WTC11 (cell line): ENCODE results near the gene TEX51. TPM values are rescaled to one million over a fixed set of nuclear protein-coding genes. Genes with fewer than 3 reads are reported as not detected.

Experiments used
- ATAC-seq: fragments of 200-7000 bp; cut with Tn5 transposase; 2 replicates; pipeline ENCODE4 v1.10.0; 2021; ENCODE audit warnings: mild to moderate bottlenecking, moderate library complexity
- CTCF ChIA-PET: fragments of 300-600 bp; sonication (Branson Sonifier 250); formaldehyde crosslinking; loops from one replicate; lab custom pipeline; 2021; ENCODE audit warnings: antibody characterized with exemption; lab: Charles Lee
- POLR2A ChIA-PET: fragments of 350-600 bp; sonication (Branson Sonifier 250); formaldehyde crosslinking; loops from one replicate; lab custom pipeline; 2021; ENCODE audit warnings: antibody characterized with exemption; lab: Charles Lee
- DNase-seq: peaks from one replicate; pipeline ENCODE4 v3.0.0; 2021; ENCODE audit warnings: low spot score
- H3K27ac Mint-ChIP-seq: 2 replicates; pipeline ENCODE4 v1.8.0; 2021; ENCODE audit warnings: mixed read lengths
- H3K27me3 Mint-ChIP-seq: 2 replicates; pipeline ENCODE4 v1.8.0; 2021; ENCODE audit warnings: low read depth, mild to moderate bottlenecking, moderate library complexity, mixed read lengths
- H3K36me3 Mint-ChIP-seq: 2 replicates; pipeline ENCODE4 v1.8.0; 2021; ENCODE audit warnings: mixed read lengths
- H3K4me1 Mint-ChIP-seq: 2 replicates; pipeline ENCODE4 v1.8.0; 2022; ENCODE audit warnings: mixed read lengths
- H3K4me3 Mint-ChIP-seq: 2 replicates; pipeline ENCODE4 v1.8.0; 2021; ENCODE audit warnings: mild to moderate bottlenecking, moderate library complexity, mixed read lengths
- H3K9me3 Mint-ChIP-seq: 2 replicates; pipeline ENCODE4 v1.8.0; 2021; ENCODE audit warnings: mixed read lengths
- FOXK1 ChIP-seq: sonication (generic); formaldehyde crosslinking; IDR thresholded peaks from 2 replicates; pipeline ENCODE4 v1.8.0; 2022; ENCODE audit warnings: mild to moderate bottlenecking, moderate library complexity, missing genetic modification reagents
- FOXP1 ChIP-seq: sonication (generic); formaldehyde crosslinking; IDR thresholded peaks from 2 replicates; pipeline ENCODE4 v1.8.0; 2022; ENCODE audit warnings: missing genetic modification reagents, mild to moderate bottlenecking, moderate library complexity, borderline replicate concordance
- NFYB ChIP-seq: sonication (generic); formaldehyde crosslinking; conservative IDR thresholded peaks from 2 replicates; pipeline ENCODE4 v1.8.0; 2022; ENCODE audit warnings: low read depth, missing genetic modification reagents
- SP1 ChIP-seq: sonication (generic); formaldehyde crosslinking; conservative IDR thresholded peaks from 2 replicates; pipeline ENCODE4 v1.8.1; 2022; ENCODE audit warnings: missing genetic modification reagents
- ZBTB21 ChIP-seq: sonication (generic); formaldehyde crosslinking; IDR thresholded peaks from 2 replicates; pipeline ENCODE4 v1.8.1; 2023; ENCODE audit warnings: mild to moderate bottlenecking, missing genetic modification reagents, borderline replicate concordance
- ZNF138 ChIP-seq: sonication (generic); formaldehyde crosslinking; conservative IDR thresholded peaks from 2 replicates; pipeline ENCODE4 v1.8.1; 2022; ENCODE audit warnings: mild to moderate bottlenecking, moderate library complexity, missing genetic modification reagents
- ZNF396 ChIP-seq: fragments of 250-450 bp; sonication (Bioruptor Pico); IDR thresholded peaks from 2 replicates; pipeline ENCODE4 v1.8.0; 2021; ENCODE audit warnings: mild to moderate bottlenecking, moderate library complexity, borderline replicate concordance
- total RNA-seq: library from RNA; stranded (reverse); gene quantifications from 3 replicates; pipeline ENCODE4 v1.2.3, GENCODE V29; 2021
- TF ChIP-seq, protein P1 (sequence below): sonication (generic); formaldehyde crosslinking; IDR thresholded peaks from 2 replicates; pipeline ENCODE4 v1.8.1; 2023; ENCODE audit warnings: mild to moderate bottlenecking, missing genetic modification reagents, borderline replicate concordance
- TF ChIP-seq, protein P2 (sequence below): sonication (generic); formaldehyde crosslinking; IDR thresholded peaks from 2 replicates; pipeline ENCODE4 v1.8.0; 2022; ENCODE audit warnings: mild to moderate bottlenecking, missing genetic modification reagents
- TF ChIP-seq, protein P3 (sequence below): sonication (generic); formaldehyde crosslinking; IDR thresholded peaks from 2 replicates; pipeline ENCODE4 v1.8.1; 2023; ENCODE audit warnings: mild to moderate bottlenecking, moderate library complexity, missing genetic modification reagents
- TF ChIP-seq, protein P4 (sequence below): sonication (generic); formaldehyde crosslinking; IDR thresholded peaks from 2 replicates; pipeline ENCODE4 v1.8.0; 2022; ENCODE audit warnings: missing genetic modification reagents
- TF ChIP-seq, protein P5 (sequence below): sonication (generic); formaldehyde crosslinking; conservative IDR thresholded peaks from 2 replicates; pipeline ENCODE4 v1.8.1; 2023; ENCODE audit warnings: mild to moderate bottlenecking, low read depth, missing genetic modification reagents, moderate library complexity
- TF ChIP-seq, protein P6 (sequence below): sonication (generic); formaldehyde crosslinking; IDR thresholded peaks from 2 replicates; pipeline ENCODE4 v1.8.1; 2022; ENCODE audit warnings: mild to moderate bottlenecking, missing genetic modification reagents, moderate library complexity, borderline replicate concordance
- TF ChIP-seq, protein P7 (sequence below): sonication (generic); formaldehyde crosslinking; IDR thresholded peaks from 2 replicates; pipeline ENCODE4 v1.8.0; 2022; ENCODE audit warnings: mild to moderate bottlenecking, missing genetic modification reagents
- TF ChIP-seq, protein P8 (sequence below): sonication (generic); formaldehyde crosslinking; IDR thresholded peaks from 2 replicates; pipeline ENCODE4 v1.8.1; 2022; ENCODE audit warnings: low read depth, missing genetic modification reagents, borderline replicate concordance

Gene TEX51
- total RNA-seq, 1 experiment from 2014 or later: not detected

DNA sequence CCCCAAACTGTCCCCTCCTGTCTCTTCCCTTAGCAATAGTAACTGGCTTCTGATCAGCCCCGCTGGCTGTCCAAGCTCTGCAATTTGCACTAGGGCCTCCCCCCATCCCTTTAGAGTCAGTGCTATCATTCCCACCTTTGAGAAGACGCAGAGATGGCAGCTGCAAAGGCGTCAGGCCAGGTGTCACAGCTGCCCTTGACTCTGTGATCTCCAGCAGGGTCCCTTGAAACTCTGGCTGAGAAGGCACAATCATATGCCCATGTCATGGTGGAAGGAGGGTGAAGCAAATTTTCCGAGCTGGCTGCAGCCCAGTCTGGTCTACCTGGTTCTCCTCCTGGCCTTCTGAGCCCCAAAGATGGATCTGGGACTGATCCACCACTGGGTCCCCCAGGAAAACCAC lies 49.2 kb upstream of the TEX51 start (continued):
- TF ChIP-seq, protein P1, sequence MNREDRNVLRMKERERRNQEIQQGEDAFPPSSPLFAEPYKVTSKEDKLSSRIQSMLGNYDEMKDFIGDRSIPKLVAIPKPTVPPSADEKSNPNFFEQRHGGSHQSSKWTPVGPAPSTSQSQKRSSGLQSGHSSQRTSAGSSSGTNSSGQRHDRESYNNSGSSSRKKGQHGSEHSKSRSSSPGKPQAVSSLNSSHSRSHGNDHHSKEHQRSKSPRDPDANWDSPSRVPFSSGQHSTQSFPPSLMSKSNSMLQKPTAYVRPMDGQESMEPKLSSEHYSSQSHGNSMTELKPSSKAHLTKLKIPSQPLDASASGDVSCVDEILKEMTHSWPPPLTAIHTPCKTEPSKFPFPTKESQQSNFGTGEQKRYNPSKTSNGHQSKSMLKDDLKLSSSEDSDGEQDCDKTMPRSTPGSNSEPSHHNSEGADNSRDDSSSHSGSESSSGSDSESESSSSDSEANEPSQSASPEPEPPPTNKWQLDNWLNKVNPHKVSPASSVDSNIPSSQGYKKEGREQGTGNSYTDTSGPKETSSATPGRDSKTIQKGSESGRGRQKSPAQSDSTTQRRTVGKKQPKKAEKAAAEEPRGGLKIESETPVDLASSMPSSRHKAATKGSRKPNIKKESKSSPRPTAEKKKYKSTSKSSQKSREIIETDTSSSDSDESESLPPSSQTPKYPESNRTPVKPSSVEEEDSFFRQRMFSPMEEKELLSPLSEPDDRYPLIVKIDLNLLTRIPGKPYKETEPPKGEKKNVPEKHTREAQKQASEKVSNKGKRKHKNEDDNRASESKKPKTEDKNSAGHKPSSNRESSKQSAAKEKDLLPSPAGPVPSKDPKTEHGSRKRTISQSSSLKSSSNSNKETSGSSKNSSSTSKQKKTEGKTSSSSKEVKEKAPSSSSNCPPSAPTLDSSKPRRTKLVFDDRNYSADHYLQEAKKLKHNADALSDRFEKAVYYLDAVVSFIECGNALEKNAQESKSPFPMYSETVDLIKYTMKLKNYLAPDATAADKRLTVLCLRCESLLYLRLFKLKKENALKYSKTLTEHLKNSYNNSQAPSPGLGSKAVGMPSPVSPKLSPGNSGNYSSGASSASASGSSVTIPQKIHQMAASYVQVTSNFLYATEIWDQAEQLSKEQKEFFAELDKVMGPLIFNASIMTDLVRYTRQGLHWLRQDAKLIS: no peak
- TF ChIP-seq, protein P2, sequence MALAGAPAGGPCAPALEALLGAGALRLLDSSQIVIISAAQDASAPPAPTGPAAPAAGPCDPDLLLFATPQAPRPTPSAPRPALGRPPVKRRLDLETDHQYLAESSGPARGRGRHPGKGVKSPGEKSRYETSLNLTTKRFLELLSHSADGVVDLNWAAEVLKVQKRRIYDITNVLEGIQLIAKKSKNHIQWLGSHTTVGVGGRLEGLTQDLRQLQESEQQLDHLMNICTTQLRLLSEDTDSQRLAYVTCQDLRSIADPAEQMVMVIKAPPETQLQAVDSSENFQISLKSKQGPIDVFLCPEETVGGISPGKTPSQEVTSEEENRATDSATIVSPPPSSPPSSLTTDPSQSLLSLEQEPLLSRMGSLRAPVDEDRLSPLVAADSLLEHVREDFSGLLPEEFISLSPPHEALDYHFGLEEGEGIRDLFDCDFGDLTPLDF (CRISPR knock-in tag): no peak
- no peak for TF ChIP-seq FOXK1

DNA sequence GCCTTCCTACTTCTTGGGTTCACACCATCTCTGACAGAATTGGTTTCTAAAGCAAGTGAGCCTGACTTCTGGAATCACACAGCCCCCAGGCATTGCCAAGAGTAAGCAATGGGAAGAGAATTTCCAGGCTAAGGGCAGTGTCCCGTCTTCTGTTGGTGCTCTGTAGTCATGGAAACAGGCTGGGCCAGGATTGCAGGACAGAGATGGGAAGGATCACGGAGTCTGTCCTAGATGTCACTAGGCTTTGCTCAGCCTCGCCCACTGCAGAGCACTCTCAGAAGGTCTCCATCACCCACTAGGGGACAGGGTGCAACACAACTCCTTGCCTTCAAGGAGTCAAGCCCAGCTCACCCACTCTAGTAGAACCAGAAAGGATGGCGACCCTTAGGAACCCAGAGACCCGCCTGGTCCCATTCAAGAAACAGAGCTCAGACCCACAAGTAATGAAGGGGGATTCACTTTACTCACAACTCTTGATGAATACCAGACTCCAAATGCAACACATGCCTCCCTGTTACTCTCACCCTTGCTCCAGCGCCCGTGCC lies 48.6 kb upstream of the TEX51 start:
- H3K4me3 Mint-ChIP-seq: no peak overlapping the region
- POLR2A ChIA-PET: no interaction called here
- no peak overlapping the region for H3K27ac Mint-ChIP-seq
- TF ChIP-seq ZNF396 (CRISPR knock-in tag) (no peak), SP1 (CRISPR knock-in tag) (no peak), FOXP1 (no peak), ZNF138 (no peak), ZBTB21 (CRISPR knock-in tag) (no peak), NFYB (no peak)
- TF ChIP-seq, protein P2 (CRISPR knock-in tag): no peak
- TF ChIP-seq, protein P3, sequence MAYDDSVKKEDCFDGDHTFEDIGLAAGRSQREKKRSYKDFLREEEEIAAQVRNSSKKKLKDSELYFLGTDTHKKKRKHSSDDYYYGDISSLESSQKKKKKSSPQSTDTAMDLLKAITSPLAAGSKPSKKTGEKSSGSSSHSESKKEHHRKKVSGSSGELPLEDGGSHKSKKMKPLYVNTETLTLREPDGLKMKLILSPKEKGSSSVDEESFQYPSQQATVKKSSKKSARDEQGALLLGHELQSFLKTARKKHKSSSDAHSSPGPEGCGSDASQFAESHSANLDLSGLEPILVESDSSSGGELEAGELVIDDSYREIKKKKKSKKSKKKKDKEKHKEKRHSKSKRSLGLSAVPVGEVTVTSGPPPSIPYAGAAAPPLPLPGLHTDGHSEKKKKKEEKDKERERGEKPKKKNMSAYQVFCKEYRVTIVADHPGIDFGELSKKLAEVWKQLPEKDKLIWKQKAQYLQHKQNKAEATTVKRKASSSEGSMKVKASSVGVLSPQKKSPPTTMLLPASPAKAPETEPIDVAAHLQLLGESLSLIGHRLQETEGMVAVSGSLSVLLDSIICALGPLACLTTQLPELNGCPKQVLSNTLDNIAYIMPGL (CRISPR knock-in tag): no peak
- TF ChIP-seq, protein P4, sequence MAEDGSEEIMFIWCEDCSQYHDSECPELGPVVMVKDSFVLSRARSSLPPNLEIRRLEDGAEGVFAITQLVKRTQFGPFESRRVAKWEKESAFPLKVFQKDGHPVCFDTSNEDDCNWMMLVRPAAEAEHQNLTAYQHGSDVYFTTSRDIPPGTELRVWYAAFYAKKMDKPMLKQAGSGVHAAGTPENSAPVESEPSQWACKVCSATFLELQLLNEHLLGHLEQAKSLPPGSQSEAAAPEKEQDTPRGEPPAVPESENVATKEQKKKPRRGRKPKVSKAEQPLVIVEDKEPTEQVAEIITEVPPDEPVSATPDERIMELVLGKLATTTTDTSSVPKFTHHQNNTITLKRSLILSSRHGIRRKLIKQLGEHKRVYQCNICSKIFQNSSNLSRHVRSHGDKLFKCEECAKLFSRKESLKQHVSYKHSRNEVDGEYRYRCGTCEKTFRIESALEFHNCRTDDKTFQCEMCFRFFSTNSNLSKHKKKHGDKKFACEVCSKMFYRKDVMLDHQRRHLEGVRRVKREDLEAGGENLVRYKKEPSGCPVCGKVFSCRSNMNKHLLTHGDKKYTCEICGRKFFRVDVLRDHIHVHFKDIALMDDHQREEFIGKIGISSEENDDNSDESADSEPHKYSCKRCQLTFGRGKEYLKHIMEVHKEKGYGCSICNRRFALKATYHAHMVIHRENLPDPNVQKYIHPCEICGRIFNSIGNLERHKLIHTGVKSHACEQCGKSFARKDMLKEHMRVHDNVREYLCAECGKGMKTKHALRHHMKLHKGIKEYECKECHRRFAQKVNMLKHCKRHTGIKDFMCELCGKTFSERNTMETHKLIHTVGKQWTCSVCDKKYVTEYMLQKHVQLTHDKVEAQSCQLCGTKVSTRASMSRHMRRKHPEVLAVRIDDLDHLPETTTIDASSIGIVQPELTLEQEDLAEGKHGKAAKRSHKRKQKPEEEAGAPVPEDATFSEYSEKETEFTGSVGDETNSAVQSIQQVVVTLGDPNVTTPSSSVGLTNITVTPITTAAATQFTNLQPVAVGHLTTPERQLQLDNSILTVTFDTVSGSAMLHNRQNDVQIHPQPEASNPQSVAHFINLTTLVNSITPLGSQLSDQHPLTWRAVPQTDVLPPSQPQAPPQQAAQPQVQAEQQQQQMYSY (CRISPR knock-in tag): no peak
- TF ChIP-seq, protein P5, sequence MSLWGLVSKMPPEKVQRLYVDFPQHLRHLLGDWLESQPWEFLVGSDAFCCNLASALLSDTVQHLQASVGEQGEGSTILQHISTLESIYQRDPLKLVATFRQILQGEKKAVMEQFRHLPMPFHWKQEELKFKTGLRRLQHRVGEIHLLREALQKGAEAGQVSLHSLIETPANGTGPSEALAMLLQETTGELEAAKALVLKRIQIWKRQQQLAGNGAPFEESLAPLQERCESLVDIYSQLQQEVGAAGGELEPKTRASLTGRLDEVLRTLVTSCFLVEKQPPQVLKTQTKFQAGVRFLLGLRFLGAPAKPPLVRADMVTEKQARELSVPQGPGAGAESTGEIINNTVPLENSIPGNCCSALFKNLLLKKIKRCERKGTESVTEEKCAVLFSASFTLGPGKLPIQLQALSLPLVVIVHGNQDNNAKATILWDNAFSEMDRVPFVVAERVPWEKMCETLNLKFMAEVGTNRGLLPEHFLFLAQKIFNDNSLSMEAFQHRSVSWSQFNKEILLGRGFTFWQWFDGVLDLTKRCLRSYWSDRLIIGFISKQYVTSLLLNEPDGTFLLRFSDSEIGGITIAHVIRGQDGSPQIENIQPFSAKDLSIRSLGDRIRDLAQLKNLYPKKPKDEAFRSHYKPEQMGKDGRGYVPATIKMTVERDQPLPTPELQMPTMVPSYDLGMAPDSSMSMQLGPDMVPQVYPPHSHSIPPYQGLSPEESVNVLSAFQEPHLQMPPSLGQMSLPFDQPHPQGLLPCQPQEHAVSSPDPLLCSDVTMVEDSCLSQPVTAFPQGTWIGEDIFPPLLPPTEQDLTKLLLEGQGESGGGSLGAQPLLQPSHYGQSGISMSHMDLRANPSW (CRISPR knock-in tag): no peak
- TF ChIP-seq, protein P6, sequence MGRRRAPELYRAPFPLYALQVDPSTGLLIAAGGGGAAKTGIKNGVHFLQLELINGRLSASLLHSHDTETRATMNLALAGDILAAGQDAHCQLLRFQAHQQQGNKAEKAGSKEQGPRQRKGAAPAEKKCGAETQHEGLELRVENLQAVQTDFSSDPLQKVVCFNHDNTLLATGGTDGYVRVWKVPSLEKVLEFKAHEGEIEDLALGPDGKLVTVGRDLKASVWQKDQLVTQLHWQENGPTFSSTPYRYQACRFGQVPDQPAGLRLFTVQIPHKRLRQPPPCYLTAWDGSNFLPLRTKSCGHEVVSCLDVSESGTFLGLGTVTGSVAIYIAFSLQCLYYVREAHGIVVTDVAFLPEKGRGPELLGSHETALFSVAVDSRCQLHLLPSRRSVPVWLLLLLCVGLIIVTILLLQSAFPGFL: no peak
- TF ChIP-seq, protein P7, sequence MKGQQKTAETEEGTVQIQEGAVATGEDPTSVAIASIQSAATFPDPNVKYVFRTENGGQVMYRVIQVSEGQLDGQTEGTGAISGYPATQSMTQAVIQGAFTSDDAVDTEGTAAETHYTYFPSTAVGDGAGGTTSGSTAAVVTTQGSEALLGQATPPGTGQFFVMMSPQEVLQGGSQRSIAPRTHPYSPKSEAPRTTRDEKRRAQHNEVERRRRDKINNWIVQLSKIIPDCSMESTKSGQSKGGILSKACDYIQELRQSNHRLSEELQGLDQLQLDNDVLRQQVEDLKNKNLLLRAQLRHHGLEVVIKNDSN (CRISPR knock-in tag): no peak
- TF ChIP-seq, protein P8, sequence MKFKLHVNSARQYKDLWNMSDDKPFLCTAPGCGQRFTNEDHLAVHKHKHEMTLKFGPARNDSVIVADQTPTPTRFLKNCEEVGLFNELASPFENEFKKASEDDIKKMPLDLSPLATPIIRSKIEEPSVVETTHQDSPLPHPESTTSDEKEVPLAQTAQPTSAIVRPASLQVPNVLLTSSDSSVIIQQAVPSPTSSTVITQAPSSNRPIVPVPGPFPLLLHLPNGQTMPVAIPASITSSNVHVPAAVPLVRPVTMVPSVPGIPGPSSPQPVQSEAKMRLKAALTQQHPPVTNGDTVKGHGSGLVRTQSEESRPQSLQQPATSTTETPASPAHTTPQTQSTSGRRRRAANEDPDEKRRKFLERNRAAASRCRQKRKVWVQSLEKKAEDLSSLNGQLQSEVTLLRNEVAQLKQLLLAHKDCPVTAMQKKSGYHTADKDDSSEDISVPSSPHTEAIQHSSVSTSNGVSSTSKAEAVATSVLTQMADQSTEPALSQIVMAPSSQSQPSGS (CRISPR knock-in tag): no peak

More for the DNA sequence above, 48.6 kb upstream of the TEX51 start:
- Mint-ChIP-seq H3K27me3 (peaks cover 5% of the 10 kb centered on the region), H3K36me3 (no peaks in the 10 kb centered on the region), H3K9me3 (peaks cover 16% of the 10 kb centered on the region), H3K4me1 (no peaks in the 10 kb centered on the region)
- ATAC-seq (no peak), DNase-seq (no peak)
- CTCF ChIA-PET: interaction anchor here (1.0 to 2.7 kb wide), 3 partner anchors 36 to 122 kb away, joined by 3 to 16 read pairs (median 10); no protein-coding TSS in a partner anchor
